ENCODE data around the gene MAPKAP1.

- no peak for TF ChIP-seq CTCF (IDR thresholded peaks at IDR 0.05)
- no peak for TF ChIP-seq POLR2A (IDR thresholded peaks at IDR 0.05)
Observed at GRCh38 chr9:125608489-125609224, 98.4 kb downstream of the MAPKAP1 start.
